Activated T-helper 2 cell treated with anti-CD3 and anti-CD28 coated beads, Interferon-gamma antibody, Interleukin-2, Interleukin-4, amounts not matched to agents 10 μg/mL and 5 μg/mL and 100 μg/mL, durations not matched to agents 14 hours and 24 hours and 36 hours (primary cell): ENCODE data around the gene INO80. TPM values are rescaled to one million over a fixed set of nuclear protein-coding genes. Genes with fewer than 3 reads are reported as not detected.
"Not testable (repeated sequence)": the region's sequence is repeated elsewhere in the genome, so short reads cannot be mapped to it uniquely, and the experiment has no call there.

Experiments
- DNase-seq: peaks from one replicate; pipeline ENCODE4 v3.0.0; 2021; ENCODE audit warnings: low spot score
- H3K27ac Mint-ChIP-seq: one replicate; pipeline ENCODE4 v1.8.0; 2021; ENCODE audit warnings: mixed read lengths
- H3K27me3 Mint-ChIP-seq: one replicate; pipeline ENCODE4 v1.8.0; 2021; ENCODE audit warnings: low read depth, mixed read lengths
- H3K36me3 Mint-ChIP-seq: one replicate; pipeline ENCODE4 v1.8.0; 2021; ENCODE audit warnings: low read depth, mixed read lengths
- H3K4me1 Mint-ChIP-seq: one replicate; pipeline ENCODE4 v1.8.0; 2021; ENCODE audit warnings: low read depth, mixed read lengths
- H3K4me3 Mint-ChIP-seq: one replicate; pipeline ENCODE4 v1.8.0; 2021; ENCODE audit warnings: low read depth, mild to moderate bottlenecking, moderate library complexity, mixed read lengths
- H3K9me3 Mint-ChIP-seq: one replicate; pipeline ENCODE4 v1.8.0; 2021; ENCODE audit warnings: mixed read lengths
- intact Hi-C: fragments of 100-400 bp; cut with micrococcal nuclease; formaldehyde crosslinking; loops from one replicate; pipeline ENCODE4 v1.15.1; 2023
- total RNA-seq: library from RNA; stranded (reverse); gene quantifications from 2 replicates; pipeline ENCODE4 v1.2.3, GENCODE V29; 2022

The INO80 gene
- total RNA-seq, 1 donor from 2014 or later, result 33.2 TPM

DNA sequence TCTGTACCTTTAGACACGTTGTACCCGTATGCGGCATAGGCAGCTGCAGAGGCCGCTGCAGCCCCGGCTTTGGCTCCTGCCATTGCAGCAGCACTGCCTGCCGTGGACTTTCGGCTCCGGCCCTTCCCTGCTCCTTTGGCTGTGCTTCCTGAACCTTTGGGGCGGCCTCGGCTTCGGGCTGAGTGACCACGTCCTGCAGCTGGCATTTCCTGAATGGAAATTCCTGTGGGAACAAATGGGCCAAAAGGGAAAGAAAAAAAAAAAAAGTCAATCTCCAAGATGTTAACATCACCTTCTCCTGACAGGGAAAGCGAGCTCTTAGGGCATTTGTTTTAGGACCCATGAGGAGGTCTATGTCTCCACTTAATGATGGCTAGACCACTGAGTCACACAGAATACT lies 133.2 kb downstream of the INO80 start:
- Mint-ChIP-seq H3K4me3 (no peak overlapping the region), H3K27me3 (no peaks in the 10 kb centered on the region), H3K9me3 (no peaks in the 10 kb centered on the region), H3K36me3 (peaks cover 88% of the 10 kb centered on the region), H3K4me1 (no peaks in the 10 kb centered on the region), H3K27ac (no peak overlapping the region)
- intact Hi-C loops, result no loop called here
- DNase-seq, result no peak

DNA sequence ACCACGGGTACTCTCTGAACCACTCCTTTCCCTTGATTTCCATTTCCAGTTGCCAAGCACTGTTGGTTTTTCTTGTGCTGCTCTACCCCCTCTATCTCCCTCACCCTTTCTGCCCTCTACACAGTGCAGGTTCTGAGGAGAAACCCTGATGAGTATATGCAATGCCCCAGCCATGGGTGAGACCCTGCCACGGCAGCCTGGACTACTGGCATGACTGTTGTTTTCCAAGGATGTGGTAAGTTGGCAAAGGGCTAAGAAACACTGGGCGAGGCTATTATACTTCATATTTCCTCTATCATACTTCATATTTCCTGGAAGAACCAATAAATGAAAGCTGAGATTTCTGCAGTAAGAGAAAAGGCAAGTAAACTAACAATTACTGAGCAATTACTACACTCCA lies 134.9 kb downstream of the INO80 start:
- Mint-ChIP-seq H3K4me1 (no peaks in the 10 kb centered on the region), H3K36me3 (peaks cover 80% of the 10 kb centered on the region), H3K4me3 (no peak overlapping the region), H3K27me3 (no peaks in the 10 kb centered on the region), H3K9me3 (no peaks in the 10 kb centered on the region), H3K27ac (no peak overlapping the region)
- intact Hi-C loops, result no loop called here
- DNase-seq, result no peak

DNA sequence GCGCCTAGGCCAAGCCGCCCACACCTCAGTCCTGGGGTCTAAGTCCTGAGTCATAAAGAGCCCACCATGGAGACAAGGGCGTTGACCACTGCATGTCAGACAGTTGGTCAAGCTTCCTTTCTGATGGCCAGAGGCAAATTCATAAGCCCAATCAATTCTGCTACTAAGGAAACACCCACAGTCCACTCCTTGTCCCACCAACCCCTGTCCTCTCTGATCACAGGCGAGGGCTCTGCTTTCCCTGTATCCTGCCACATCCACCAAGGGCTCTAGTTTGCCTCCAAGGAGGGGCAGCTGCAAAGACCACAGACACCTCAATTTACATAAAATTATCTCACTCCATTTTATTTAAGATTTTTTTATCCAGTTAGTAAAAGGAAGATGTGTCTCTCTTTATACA lies 137.5 kb downstream of the INO80 start:
- H3K9me3 Mint-ChIP-seq, result no peaks in the 10 kb centered on the region
- no peak overlapping the region for H3K4me3 Mint-ChIP-seq
- no peaks in the 10 kb centered on the region for H3K4me1 Mint-ChIP-seq
- H3K27ac Mint-ChIP-seq, result no peak overlapping the region
- H3K27me3 Mint-ChIP-seq, result no peaks in the 10 kb centered on the region
- intact Hi-C loops, result no loop called here
- no peak for DNase-seq
- peaks cover 58% of the 10 kb centered on the region for H3K36me3 Mint-ChIP-seq

DNA sequence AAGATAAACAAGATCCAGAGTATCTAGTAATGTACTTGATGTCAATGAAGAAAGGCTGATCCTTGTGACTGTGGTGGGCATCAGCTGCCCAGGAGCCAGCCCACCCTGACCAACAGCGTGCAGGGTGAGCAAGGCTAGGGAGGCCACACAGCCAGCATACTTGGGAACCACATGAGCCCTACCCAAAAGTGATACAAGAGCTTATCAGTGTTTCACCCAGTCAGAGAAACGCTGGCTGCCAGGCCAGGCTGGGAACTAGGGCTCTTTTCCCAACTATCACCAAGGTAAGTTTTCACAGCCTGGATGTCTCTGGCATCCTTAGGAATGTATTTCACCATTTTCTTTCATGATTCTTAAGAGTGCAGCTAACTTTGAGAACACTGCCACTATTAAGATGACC lies 137.9 kb downstream of the INO80 start:
- no peak overlapping the region for H3K4me3 Mint-ChIP-seq
- no peaks in the 10 kb centered on the region for H3K4me1 Mint-ChIP-seq
- no peak for DNase-seq
- peaks cover 54% of the 10 kb centered on the region for H3K36me3 Mint-ChIP-seq
- H3K27ac Mint-ChIP-seq, result no peak overlapping the region
- intact Hi-C loops, result no loop called here
- no peaks in the 10 kb centered on the region for H3K9me3 Mint-ChIP-seq
- no peaks in the 10 kb centered on the region for H3K27me3 Mint-ChIP-seq

DNA sequence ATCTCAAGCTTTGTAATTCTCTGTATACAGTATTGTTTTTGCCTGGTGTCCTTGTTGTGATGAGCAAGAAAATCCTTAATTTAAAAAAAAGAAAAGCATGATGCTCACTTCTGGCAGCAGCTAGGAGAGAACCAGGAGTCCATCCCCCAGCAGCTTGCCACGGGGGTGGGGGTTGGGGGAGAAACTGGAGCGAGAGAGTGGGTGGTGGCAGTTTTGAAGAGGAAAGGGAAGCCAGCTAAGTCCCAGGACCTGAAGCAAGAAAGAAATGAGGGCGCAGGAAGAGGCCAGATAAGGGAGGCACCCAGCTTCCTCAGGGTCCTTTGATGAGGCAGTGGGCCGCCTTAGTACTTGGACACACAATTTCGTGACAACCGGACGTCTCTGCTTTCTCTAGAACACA lies 139.3 kb downstream of the INO80 start:
- Mint-ChIP-seq H3K27ac (no peak overlapping the region), H3K4me1 (peaks cover 2% of the 10 kb centered on the region), H3K9me3 (no peaks in the 10 kb centered on the region), H3K36me3 (peaks cover 41% of the 10 kb centered on the region), H3K27me3 (no peaks in the 10 kb centered on the region), H3K4me3 (no peak overlapping the region)
- no peak for DNase-seq
- intact Hi-C loops, result no loop called here

DNA sequence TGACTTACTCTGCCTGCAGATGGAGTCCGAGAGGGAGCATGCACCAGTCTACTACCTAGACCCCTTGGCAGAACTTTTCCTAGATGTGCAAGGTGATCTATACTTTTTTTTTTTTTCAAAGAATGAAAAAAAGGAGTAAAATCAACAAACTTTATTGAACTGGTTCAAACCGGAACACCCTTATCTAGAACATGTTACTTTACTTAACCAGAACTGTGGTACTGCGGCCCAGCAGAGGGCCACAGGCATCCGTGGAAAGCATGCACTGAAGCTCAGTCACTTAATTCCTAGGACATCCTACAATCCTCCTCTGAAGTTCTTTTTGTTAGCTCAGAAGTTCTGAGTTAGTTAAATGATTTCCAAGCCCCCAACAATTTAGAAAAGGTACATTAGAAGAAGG lies 141.2 kb downstream of the INO80 start:
- H3K27me3 Mint-ChIP-seq, result no peaks in the 10 kb centered on the region
- peaks cover 22% of the 10 kb centered on the region for H3K36me3 Mint-ChIP-seq
- intact Hi-C loops, result no loop called here
- H3K27ac Mint-ChIP-seq, result no peak overlapping the region
- no peak overlapping the region for H3K4me3 Mint-ChIP-seq
- no peak for DNase-seq
- H3K4me1 Mint-ChIP-seq, result peaks cover 2% of the 10 kb centered on the region
- H3K9me3 Mint-ChIP-seq, result no peaks in the 10 kb centered on the region

DNA sequence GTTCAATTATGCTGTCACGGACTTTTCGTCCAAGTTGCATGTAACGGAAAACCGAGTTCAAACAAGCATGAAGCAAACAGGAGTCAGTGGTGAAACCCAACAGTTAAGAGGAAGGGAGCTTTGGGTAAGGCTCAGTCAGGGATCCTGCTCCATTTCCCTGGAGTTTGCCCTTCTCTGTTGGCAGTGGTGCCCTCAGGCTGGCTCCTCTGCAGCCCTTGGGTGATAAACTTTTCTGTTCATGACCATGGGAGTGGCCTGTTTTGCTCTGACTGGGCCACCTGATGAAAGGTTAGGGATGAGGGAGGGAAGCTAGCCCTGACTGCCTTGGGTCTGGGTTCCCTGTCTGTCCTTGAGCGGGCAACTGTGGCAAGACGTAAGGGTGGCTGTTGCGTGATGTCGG lies 146.7 kb downstream of the INO80 start:
- Mint-ChIP-seq H3K4me1 (peaks cover 2% of the 10 kb centered on the region), H3K4me3 (no peak overlapping the region), H3K27me3 (peaks cover 2% of the 10 kb centered on the region), H3K27ac (no peak overlapping the region), H3K36me3 (no peaks in the 10 kb centered on the region), H3K9me3 (no peaks in the 10 kb centered on the region)
- intact Hi-C loops, result no loop called here
- no peak for DNase-seq

DNA sequence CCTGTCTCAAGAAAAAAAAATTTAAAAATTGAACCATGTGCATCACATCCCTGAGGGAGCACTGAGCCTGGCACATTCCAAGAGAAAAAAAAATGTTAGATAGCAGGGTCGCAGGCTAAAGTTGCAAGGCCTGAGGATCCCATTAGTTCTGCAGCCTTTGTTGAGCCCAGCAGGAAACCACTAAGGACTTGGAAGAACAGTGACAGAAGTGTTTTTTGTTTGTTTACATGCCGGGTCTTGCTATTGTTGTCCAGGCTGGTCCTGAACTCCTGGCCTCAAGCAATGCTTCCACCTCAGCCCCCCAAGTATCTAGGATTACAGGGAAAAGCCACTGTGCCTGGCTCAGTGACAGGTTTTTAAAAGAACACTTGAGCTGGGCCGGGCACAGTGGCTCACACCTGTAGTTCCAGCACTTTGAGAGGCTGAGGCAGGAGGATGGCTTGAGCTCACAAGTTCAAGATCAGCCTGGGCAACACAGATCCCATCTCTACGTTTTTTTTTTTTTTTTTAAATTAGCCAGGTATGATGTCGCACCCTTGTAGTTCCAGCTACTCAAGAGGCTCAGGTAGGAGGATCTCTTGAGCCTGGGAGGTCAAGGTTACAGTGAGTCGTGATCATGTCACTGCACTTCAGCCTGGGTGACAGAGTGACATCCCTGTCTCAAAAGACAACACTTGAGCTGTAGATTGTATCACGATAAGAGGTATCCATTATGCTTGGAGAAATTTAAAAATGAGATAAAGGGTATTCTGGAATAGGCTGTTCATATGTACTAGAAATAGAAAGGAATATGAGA lies 147.6 kb downstream of the INO80 start:
- no peaks in the 10 kb centered on the region for H3K9me3 Mint-ChIP-seq
- H3K4me1 Mint-ChIP-seq, result peaks cover 2% of the 10 kb centered on the region
- no peak for DNase-seq
- no peak overlapping the region for H3K27ac Mint-ChIP-seq
- H3K27me3 Mint-ChIP-seq, result peaks cover 2% of the 10 kb centered on the region
- intact Hi-C loops, result no loop called here
- no peak overlapping the region for H3K4me3 Mint-ChIP-seq
- no peaks in the 10 kb centered on the region for H3K36me3 Mint-ChIP-seq

DNA sequence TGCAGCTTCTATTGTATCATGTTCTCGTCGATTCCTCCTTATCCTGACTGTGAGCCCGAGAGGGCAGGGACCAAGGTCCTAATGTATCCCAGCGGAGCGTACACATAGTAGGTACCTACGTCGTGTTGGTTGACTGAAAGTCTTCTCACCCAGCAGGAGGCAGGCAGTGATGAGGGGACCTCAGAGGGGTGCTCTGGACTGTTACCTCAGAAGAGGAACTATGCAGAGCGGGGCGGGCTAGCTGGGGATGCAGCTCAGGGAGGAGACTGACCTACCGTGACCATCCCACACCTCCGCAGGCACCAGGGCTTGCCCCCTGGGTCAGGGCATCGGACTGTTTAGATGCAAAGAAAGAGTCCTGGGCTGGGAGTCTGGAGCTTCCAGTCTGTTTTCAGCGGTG lies 151.4 kb downstream of the INO80 start:
- H3K36me3 Mint-ChIP-seq, result no peaks in the 10 kb centered on the region
- no peak overlapping the region for H3K4me3 Mint-ChIP-seq
- no peaks in the 10 kb centered on the region for H3K4me1 Mint-ChIP-seq
- intact Hi-C loops, result no loop called here
- H3K9me3 Mint-ChIP-seq, result no peaks in the 10 kb centered on the region
- H3K27me3 Mint-ChIP-seq, result peaks cover 2% of the 10 kb centered on the region
- DNase-seq, result no peak
- H3K27ac Mint-ChIP-seq, result no peak overlapping the region

DNA sequence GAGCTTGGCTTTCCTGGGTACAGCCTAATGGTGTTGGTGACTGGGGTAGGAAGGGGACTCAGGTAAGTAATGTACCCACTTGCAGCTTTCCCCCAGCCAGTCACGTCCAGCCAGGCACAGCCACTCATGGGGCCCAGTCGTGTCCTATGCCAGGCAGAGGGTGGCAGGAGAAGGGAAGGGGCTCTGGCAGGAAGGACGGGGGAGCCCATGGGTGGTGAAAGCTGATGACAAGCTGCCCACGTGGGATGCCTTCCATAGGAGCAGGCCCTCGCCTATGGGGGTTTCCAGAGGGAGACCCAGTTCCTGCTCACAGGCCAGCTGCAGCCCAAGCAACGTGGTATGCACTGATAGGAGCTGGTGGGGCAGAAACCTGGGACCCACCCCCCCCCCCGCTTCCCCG lies 152.1 kb downstream of the INO80 start:
- intact Hi-C loops, result no loop called here
- Mint-ChIP-seq H3K36me3 (no peaks in the 10 kb centered on the region), H3K4me3 (no peak overlapping the region), H3K4me1 (no peaks in the 10 kb centered on the region), H3K27ac (no peak overlapping the region), H3K9me3 (no peaks in the 10 kb centered on the region), H3K27me3 (peaks cover 2% of the 10 kb centered on the region)
- no peak for DNase-seq

DNA sequence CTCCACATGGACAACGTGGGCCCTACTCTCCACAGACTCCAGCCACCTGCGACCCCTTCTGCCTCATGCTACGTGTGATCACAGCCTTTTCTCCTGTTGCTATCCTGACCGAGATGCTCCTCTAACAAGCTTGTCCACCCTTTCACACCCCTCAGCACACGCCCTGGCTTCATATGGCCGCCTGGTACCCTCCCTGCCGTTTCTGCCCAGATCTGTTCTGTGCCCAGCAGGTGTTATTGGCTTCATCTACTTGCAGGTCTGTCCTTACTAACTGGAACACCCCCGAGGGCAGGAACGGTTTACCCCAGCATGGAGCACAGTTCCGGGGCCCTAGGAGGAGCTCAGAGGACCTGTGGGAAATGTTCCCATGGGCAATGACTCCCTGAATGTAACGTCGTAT lies 152.9 kb downstream of the INO80 start:
- no peaks in the 10 kb centered on the region for H3K9me3 Mint-ChIP-seq
- intact Hi-C loops, result no loop called here
- H3K36me3 Mint-ChIP-seq, result no peaks in the 10 kb centered on the region
- no peak for DNase-seq
- H3K27ac Mint-ChIP-seq, result no peak overlapping the region
- peaks cover 2% of the 10 kb centered on the region for H3K27me3 Mint-ChIP-seq
- no peaks in the 10 kb centered on the region for H3K4me1 Mint-ChIP-seq
- no peak overlapping the region for H3K4me3 Mint-ChIP-seq

DNA sequence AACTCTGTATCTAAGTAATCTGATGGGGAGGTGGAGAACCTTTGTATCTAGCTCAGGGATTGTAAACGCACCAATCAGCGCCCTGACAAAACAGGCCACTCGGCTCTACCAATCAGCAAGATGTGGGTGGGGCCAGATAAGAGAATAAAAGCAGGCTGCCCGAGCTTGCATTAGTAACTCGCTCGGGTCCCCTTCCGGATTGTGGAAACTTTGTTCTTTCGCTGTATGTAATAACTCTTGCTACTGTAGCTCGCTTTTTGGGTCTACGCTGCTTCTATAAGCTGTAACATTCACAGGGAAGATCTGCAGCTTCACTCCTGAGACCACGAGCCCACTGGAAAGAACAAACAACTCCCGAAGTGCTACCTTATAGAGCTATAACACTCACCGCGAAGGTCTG lies 153.8 kb downstream of the INO80 start:
- DNase-seq, H3K4me1 Mint-ChIP-seq, H3K9me3 Mint-ChIP-seq, H3K4me3 Mint-ChIP-seq, intact Hi-C loops, H3K27me3 Mint-ChIP-seq, H3K36me3 Mint-ChIP-seq, H3K27ac Mint-ChIP-seq: not testable (repeated sequence)

DNA sequence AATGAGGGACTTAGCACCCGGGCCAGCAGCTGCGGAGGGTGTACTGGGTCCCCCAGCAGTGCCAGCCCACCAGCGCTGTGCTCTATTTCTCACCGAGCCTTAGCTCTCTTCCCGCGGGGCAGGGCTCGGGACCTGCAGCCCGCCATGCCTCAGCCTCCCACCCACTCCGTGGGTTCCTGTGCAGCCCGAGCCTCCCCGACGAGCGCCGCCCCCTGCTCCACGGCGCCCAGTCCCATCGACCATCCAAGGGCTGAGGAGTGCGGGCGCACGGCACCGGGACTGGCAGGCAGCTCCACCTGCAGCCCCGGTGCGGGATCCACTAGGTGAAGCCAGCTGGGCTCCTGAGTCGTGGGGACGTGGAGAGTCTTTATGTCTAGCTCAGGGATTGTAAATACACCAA lies 154.3 kb downstream of the INO80 start:
- H3K27ac Mint-ChIP-seq, DNase-seq, intact Hi-C loops, H3K36me3 Mint-ChIP-seq, H3K9me3 Mint-ChIP-seq, H3K4me1 Mint-ChIP-seq, H3K27me3 Mint-ChIP-seq, H3K4me3 Mint-ChIP-seq: not testable (repeated sequence)

DNA sequence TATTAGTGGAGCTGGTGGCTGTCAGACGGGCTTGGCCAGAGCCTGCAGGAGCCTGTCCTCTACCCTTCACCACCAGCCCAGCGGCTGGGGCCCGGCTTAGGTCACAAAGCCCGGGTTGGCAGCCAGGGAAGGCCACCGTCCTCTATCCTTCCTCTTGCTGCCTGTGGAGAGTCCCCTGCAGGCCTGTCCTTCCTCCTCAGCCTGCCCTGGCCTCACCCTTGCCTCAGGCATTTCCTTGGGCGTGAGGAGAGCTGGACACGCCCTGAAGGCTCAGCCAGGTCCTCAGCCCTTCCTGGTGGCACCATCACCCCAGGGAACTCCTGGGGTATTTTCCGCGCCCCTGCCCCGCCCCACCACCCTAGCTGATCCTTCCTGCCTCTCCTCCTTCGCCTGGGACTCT lies 155.2 kb downstream of the INO80 start:
- Mint-ChIP-seq H3K27ac (no peak overlapping the region), H3K4me3 (no peak overlapping the region), H3K4me1 (peaks cover 4% of the 10 kb centered on the region), H3K27me3 (peaks cover 2% of the 10 kb centered on the region), H3K36me3 (peaks cover 6% of the 10 kb centered on the region), H3K9me3 (no peaks in the 10 kb centered on the region)
- no peak for DNase-seq
- intact Hi-C loops, result no loop called here
